HUES64 (cell line): ENCODE data around the gene WDFY2.
"Not testable (repeated sequence)": the region's sequence is repeated elsewhere in the genome, so short reads cannot be mapped to it uniquely, and the experiment has no call there.

Experiments
- H3K27ac ChIP-seq: 2 replicates; pipeline ENCODE4 v1.7.0; 2013; ENCODE audit warnings: low read depth, low read length, inconsistent platforms
- H3K27me3 ChIP-seq: 2 replicates; pipeline ENCODE4 v1.6.1; 2013; ENCODE audit warnings: mild to moderate bottlenecking, low read length; ENCODE audit not compliant: insufficient read depth
- H3K36me3 ChIP-seq: 2 replicates; pipeline ENCODE4 v1.6.1; 2013; ENCODE audit warnings: mild to moderate bottlenecking, low read length; ENCODE audit not compliant: insufficient read depth
- H3K4me1 ChIP-seq: 2 replicates; pipeline ENCODE4 v1.6.1; 2013; ENCODE audit warnings: mild to moderate bottlenecking, low read length, moderate library complexity; ENCODE audit not compliant: insufficient read depth
- H3K4me3 ChIP-seq: 2 replicates; pipeline ENCODE4 v1.5.1; 2013; ENCODE audit warnings: mild to moderate bottlenecking, low read length, moderate library complexity
- H3K9ac ChIP-seq: 2 replicates; pipeline ENCODE4 v1.6.1; 2013; ENCODE audit warnings: mild to moderate bottlenecking, low read depth, low read length
- H3K9me3 ChIP-seq: 2 replicates; pipeline ENCODE4 v1.6.1; 2013; ENCODE audit warnings: low read depth, low read length; ENCODE audit not compliant: insufficient read depth
- WGBS: fragments of 150-250, 120-280 bp; methylation state at CpG from one replicate; pipeline ENCODE4 v1.1.7; 2013; ENCODE audit warnings: missing lambda C conversion rate; 5-methylcytosine and 5-hydroxymethylcytosine counted together

WDFY2 gene

DNA sequence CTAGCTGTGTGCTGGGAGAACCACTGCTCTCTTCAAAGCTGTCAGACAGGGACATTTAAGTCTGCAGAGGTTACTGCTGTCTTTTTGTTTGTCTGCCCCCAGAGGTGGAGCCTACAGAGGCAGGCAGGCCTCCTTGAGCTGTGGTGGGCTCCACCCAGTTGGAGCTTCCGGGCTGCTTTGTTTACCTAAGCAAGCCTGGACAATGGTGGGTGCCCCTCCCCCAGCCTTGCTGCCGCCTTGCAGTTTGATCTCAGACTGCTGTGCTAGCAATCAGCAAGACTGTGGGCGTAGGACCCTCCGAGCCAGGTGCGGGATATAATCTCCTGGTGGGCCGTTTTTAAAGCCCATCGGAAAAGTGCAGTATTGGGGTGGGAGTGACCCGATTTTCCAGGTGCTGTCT is 111.4 kb downstream of the WDFY2 start:
- H3K27me3 ChIP-seq, H3K27ac ChIP-seq, H3K36me3 ChIP-seq, H3K4me3 ChIP-seq, H3K9ac ChIP-seq, H3K4me1 ChIP-seq: not testable (repeated sequence)
- 85% methylated on average over 8 of the region's 8 CpGs for WGBS
- H3K9me3 ChIP-seq, result peaks cover 10% of the 10 kb centered on the region

DNA sequence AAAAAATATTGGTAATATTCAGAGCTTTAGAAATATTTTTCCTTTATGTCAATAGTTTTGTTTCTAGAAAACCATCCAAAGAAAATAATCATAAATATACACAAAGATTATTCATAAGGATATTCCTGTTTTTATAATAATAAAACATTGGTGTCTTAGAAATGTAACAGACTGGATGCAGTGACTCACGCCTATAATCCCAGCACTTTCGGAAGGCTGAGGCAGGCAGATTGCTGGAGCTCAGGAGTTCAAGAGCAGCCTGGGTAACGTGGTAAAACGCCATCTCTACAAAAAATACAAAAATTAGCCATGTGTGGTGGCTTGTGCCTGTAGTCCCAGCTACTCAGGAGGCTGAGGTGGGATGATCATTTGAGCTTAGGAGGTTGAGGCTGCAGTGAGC is 112.9 kb downstream of the WDFY2 start:
- 92% methylated on average over 4 of the region's 4 CpGs for WGBS
- no peak overlapping the region for H3K27ac ChIP-seq

DNA sequence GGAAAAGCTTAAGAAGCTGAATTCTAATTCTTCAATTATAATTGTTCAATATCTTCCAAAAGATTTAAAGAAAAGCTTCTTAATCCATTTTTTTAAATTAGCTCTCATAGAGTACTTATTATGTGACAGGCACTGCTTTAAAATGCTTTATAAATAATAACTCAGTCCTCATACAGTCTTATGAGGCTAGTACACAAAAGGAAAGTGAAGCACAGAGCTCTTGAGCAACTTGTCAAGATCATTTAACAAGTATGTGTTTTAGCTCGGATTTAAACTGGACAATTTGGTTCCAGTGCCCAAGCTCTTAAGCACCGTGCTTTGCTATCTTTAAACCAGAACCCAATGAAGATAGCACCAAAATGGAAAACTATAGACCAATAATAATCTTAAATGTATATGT is 113.6 kb downstream of the WDFY2 start:
- no peaks in the 10 kb centered on the region for H3K27me3 ChIP-seq
- no peak overlapping the region for H3K27ac ChIP-seq
- peaks cover 10% of the 10 kb centered on the region for H3K9me3 ChIP-seq
- H3K36me3 ChIP-seq, result peaks cover 6% of the 10 kb centered on the region; the same call in 1 of the 2 replicates
- H3K9ac ChIP-seq, result no peak overlapping the region
- no peak overlapping the region for H3K4me3 ChIP-seq
- 92% methylated on average over 2 of the region's 2 CpGs for WGBS
- H3K4me1 ChIP-seq, result no peaks in the 10 kb centered on the region

More for the DNA sequence above, 112.9 kb downstream of the WDFY2 start:
- Histone ChIP-seq H3K4me3 (no peak overlapping the region), H3K36me3 (peaks cover 6% of the 10 kb centered on the region; the same call in 1 of the 2 replicates), H3K9me3 (peaks cover 10% of the 10 kb centered on the region), H3K4me1 (no peaks in the 10 kb centered on the region), H3K27me3 (no peaks in the 10 kb centered on the region), H3K9ac (no peak overlapping the region)

DNA sequence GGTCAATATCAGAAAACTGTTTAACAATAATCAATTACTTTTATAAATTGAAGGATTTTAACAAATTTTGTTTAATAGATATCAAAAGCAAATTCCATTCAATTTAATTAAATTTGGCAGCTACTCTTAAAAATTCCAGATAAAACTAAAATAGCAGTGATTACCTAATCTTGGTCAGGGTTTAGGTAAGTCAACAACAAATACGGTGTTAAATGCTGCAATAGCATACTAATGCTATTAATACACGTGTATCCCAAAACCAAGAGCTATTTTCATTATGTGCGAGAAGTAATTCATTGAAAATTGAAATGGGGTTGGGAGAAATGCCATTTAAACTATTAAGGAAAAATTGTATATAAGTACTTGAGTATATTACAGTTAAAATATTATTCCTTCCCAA is 114.1 kb downstream of the WDFY2 start:
- H3K4me3 ChIP-seq, result no peak overlapping the region
- no peak overlapping the region for H3K27ac ChIP-seq
- H3K4me1 ChIP-seq, result no peaks in the 10 kb centered on the region
- no CpG with 5 or more reads among the region's 3 CpGs for WGBS
- peaks cover 8% of the 10 kb centered on the region for H3K36me3 ChIP-seq
- peaks cover 10% of the 10 kb centered on the region for H3K9me3 ChIP-seq
- no peaks in the 10 kb centered on the region for H3K27me3 ChIP-seq
- no peak overlapping the region for H3K9ac ChIP-seq

DNA sequence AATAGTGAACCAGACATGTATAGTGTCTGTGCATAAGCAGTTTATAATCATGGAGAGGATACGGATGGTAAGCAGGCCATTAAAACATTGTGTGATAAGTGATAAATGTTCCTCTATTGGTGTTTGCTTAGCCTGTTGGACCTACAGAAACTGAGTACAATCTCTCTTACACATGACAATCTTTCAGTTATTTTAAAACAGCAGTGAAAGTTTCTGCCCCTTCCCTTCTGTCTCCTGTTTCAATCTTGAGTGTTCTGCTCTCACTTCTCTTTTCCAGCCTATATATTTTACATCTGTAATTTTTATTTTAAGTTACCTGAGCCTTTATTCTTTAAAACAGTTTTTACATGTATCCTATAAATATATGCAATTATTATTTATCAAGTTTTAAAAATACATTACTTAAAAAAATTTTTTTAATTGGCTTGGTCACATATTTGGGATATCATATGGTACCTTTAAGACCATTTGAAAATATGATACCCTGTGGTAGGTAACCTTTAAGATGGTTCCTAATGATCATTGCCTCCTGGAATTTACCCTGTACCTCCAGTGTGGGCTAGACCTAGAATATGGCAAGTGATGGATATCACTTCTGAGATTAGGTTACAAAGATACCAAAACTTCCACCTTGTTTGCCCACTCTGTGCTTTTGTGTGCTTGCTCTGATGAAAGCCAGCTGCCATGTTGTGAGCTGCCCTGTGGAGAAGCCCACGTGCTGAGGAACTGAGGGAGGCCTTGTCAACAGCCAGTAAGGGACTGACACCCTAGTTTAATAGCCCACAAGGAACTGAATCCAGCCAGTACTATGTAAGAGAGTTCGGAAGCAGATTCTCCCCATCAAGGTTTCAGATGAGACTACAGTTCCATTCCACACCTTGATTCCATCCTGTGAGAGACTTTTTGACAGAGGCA is 120.4 kb downstream of the WDFY2 start:
- H3K4me3 ChIP-seq, result no peak overlapping the region
- no peaks in the 10 kb centered on the region for H3K27me3 ChIP-seq
- WGBS, result 90% methylated on average over 3 of the region's 3 CpGs
- H3K4me1 ChIP-seq, result no peaks in the 10 kb centered on the region
- H3K9me3 ChIP-seq, result no peaks in the 10 kb centered on the region
- no peak overlapping the region for H3K27ac ChIP-seq
- H3K36me3 ChIP-seq, result peaks cover 15% of the 10 kb centered on the region
- no peak overlapping the region for H3K9ac ChIP-seq

DNA sequence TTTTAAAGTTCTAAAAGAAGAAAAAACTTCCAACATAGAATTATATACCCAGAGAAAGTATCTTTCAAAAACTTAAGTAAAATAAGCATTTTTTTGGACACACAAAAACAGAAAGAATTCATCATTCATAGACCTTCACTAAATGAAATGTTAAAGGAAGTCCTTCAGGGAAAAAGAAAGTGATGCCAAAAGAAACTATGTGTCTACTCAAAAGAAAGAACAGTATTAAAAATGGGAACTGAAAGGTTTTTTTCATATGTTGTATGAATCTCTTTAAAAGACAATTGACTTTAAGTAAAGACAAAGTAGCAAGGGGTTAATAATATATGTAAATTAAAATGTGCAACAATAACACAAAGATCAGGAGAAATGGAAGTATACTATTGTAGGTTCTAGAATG is 123.2 kb downstream of the WDFY2 start:
- no peak overlapping the region for H3K4me3 ChIP-seq
- no peaks in the 10 kb centered on the region for H3K9me3 ChIP-seq
- H3K9ac ChIP-seq, result no peak overlapping the region
- peaks cover 15% of the 10 kb centered on the region for H3K36me3 ChIP-seq
- H3K27me3 ChIP-seq, result no peaks in the 10 kb centered on the region
- H3K27ac ChIP-seq, result no peak overlapping the region
- H3K4me1 ChIP-seq, result no peaks in the 10 kb centered on the region

DNA sequence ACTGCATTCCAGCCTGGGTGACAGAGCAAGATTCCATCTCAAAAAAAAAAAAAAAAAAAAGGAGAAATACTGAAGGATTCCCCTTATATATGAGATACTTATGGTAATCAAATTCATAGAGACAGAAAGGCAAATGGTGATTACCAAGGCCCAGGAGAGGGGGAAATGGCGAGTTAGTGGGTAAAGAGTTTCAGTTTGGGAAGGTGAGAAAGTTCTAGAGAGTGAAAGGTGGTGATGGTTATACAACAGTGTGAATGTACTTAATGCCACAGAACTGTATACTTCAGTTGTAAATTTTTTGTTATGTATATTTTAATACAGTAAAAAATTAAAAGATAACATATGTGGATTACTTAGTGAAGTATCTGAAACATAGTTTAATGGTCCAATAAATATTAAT is 129.5 kb downstream of the WDFY2 start:
- 95% methylated on average over 1 of the region's 1 CpG for WGBS
- no peak overlapping the region for H3K4me3 ChIP-seq

DNA sequence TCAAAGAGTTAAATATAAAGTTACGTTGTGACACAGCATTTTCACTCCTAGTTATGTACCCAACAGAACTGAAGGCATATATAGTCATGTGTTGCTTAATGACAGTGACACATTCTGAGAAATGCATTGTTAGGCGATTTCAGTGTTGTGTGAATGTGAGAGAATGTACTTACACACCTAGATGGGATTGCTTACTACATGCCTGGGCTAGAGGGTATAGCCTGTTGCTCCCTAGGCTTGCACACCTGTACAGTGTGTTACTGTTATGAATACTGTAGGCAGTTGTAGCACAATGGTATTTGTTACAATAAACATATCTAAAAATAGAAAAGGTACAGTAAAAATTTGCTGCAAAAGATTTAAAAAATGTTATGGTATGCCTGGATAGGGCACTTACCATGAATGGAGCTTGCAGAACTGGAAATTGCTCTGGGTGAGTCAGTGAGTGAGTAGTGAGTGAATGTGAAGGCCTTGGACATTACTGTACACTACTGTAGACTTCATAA is 130.5 kb downstream of the WDFY2 start:
- no peaks in the 10 kb centered on the region for H3K4me1 ChIP-seq
- WGBS, result 99% methylated on average over 2 of the region's 2 CpGs
- H3K9me3 ChIP-seq, result no peaks in the 10 kb centered on the region
- no peak overlapping the region for H3K27ac ChIP-seq
- H3K36me3 ChIP-seq, result no peaks in the 10 kb centered on the region
- no peak overlapping the region for H3K9ac ChIP-seq
- H3K4me3 ChIP-seq, result no peak overlapping the region
- no peaks in the 10 kb centered on the region for H3K27me3 ChIP-seq

More for the DNA sequence above, 129.5 kb downstream of the WDFY2 start:
- no peaks in the 10 kb centered on the region for H3K36me3 ChIP-seq
- H3K27me3 ChIP-seq, result no peaks in the 10 kb centered on the region
- no peaks in the 10 kb centered on the region for H3K9me3 ChIP-seq
- no peak overlapping the region for H3K27ac ChIP-seq
- H3K9ac ChIP-seq, result no peak overlapping the region
- H3K4me1 ChIP-seq, result no peaks in the 10 kb centered on the region

DNA sequence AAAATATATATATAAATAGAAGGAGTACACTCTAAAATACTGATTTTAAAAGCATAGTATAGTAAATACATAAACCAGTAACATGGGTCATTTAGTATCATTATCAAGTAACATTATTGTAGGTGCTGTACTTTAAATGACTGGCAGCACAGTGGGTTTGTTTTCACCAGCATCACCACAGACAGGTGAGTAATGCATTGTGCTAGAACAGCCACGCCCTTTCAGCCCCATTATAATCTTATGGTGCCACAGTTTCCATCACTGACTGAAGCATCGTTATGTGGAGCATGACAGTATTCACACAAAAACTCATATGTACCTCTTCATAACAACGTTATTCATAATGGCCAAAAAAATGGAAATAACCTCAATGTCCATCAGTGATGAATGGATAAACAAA is 131.4 kb downstream of the WDFY2 start:
- 92% methylated on average over 3 of the region's 3 CpGs for WGBS
- H3K9me3 ChIP-seq, result no peaks in the 10 kb centered on the region
- no peaks in the 10 kb centered on the region for H3K4me1 ChIP-seq
- H3K4me3 ChIP-seq, result no peak overlapping the region
- H3K27me3 ChIP-seq, result no peaks in the 10 kb centered on the region
- H3K27ac ChIP-seq, result no peak overlapping the region
- 0 out of 2 replicates have a peak, but pooled peaks cover 6% of the 10 kb centered on the region for H3K36me3 ChIP-seq
- no peak overlapping the region for H3K9ac ChIP-seq

DNA sequence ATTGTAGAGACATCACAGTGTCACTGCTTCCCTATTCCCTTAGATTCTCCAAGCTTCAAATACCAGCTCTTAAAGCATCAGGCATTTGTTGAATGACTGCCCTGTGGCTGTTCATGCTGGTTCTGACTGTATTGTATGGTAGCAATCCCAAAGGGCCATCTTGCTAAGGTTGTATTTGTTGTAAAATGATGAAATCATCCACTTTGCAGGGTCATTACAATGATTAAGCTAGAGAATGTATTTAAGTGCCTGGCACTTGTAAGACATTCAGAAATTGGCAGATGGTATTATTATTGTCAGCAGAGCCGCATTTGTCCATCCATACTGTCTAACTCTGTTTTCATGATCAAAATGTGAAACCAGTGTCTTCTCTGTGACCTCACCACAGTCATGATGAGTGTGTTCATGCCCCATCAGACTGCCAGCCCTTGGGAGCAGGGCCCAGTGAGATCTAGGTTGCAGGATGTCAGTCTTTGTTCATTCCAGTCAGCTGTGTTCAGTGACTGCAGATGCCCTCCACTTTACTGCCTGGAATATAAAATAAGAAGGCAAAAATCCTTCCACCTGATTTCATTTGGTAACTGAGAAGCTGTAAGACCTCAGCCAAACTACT is 133.6 kb downstream of the WDFY2 start:
- H3K36me3 ChIP-seq, result peaks cover 10% of the 10 kb centered on the region
- no peaks in the 10 kb centered on the region for H3K9me3 ChIP-seq
- H3K27ac ChIP-seq, result no peak overlapping the region
- H3K4me3 ChIP-seq, result no peak overlapping the region
- no peaks in the 10 kb centered on the region for H3K4me1 ChIP-seq
- H3K9ac ChIP-seq, result no peak overlapping the region
- no peaks in the 10 kb centered on the region for H3K27me3 ChIP-seq
- 97% methylated on average over 1 of the region's 1 CpG for WGBS

DNA sequence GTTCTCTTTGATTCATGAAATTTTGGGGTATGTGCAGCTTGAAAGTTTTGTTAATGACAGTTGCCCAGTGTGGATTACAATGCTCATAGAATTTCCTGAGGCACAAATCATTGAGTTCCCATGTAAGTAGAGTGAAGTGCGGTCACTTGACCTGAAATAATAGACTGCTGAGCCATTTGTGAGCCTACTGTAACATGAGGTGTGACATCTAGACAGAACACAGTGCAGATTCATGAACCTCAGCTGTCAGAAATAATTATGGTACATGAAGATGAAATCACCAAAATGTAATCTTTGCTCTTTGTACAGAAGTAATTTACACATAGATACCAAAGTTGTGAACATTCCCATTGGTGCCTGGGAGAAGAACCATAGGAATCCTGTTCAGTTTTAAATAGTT is 135.1 kb downstream of the WDFY2 start:
- Histone ChIP-seq H3K27ac (no peak overlapping the region), H3K9me3 (no peaks in the 10 kb centered on the region), H3K4me3 (no peak overlapping the region), H3K27me3 (no peaks in the 10 kb centered on the region), H3K36me3 (peaks cover 10% of the 10 kb centered on the region), H3K9ac (no peak overlapping the region), H3K4me1 (no peaks in the 10 kb centered on the region)
- 100% methylated on average over 1 of the region's 1 CpG for WGBS
